ENCODE results near the gene GGN. TPM values are rescaled to one million over a fixed set of nuclear protein-coding genes. Genes with fewer than 3 reads are reported as not detected.

GGN gene
- total and polyA plus RNA-seq, 9 of the 15 experiments (the other 6 are each of a cell fraction or from before 2014, with no cell fraction given): 0.15 to 0.33 TPM; not detected in 7

DNA sequence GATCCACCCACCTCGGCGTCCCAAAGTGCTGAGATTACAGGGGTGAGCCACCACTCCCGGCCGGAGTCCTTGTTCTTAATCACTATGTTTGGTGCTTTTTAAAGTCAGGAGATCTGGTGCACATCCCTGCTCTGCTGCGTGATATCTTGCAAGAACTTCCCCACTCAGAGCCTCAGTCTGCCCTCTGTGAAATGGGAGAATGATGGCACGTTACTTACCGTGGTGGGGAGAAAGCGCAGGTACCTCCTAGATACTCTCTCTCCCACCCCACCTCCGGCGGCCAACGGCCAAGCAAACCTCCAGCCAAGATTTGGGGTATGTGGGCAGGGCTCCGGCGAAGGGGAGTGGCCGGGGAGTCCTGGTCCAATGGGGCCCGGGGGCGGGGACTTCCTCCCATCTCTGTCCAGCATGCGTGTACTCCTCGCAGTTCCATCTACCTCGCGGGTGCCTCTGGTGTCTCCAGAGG lies 45.5 kb upstream of the GGN start, which contains the start of gene RYR1 (continued):
- TF ChIP-seq RAD21 (CRISPR knock-in tag; conservative IDR thresholded peaks at IDR 0.05 in 1 of 2, IDR thresholded peaks at IDR 0.05 in 1 of 2): no peak
- TF ChIP-seq, protein P1, sequence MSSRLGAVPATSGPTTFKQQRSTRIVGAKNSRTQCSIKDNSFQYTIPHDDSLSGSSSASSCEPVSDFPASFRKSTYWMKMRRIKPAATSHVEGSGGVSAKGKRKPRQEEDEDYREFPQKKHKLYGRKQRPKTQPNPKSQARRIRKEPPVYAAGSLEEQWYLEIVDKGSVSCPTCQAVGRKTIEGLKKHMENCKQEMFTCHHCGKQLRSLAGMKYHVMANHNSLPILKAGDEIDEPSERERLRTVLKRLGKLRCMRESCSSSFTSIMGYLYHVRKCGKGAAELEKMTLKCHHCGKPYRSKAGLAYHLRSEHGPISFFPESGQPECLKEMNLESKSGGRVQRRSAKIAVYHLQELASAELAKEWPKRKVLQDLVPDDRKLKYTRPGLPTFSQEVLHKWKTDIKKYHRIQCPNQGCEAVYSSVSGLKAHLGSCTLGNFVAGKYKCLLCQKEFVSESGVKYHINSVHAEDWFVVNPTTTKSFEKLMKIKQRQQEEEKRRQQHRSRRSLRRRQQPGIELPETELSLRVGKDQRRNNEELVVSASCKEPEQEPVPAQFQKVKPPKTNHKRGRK (tag; IDR thresholded peaks at IDR 0.05): no peak
- no peak for TF ChIP-seq POLR3G (IDR thresholded peaks at IDR 0.05; ENCODE audit: extremely low read depth, insufficient read length, insufficient replicate concordance)
- peak; percentile 65 for TF ChIP-seq ZNF146 (CRISPR knock-in tag; IDR thresholded peaks at IDR 0.05; ENCODE audit: unreplicated experiment)
- TF ChIP-seq CBX1 (IDR thresholded peaks at IDR 0.05; ENCODE audit: low read depth): peak; percentile 84; the same call in 1 of the 2 replicates
- TF ChIP-seq, protein P2, sequence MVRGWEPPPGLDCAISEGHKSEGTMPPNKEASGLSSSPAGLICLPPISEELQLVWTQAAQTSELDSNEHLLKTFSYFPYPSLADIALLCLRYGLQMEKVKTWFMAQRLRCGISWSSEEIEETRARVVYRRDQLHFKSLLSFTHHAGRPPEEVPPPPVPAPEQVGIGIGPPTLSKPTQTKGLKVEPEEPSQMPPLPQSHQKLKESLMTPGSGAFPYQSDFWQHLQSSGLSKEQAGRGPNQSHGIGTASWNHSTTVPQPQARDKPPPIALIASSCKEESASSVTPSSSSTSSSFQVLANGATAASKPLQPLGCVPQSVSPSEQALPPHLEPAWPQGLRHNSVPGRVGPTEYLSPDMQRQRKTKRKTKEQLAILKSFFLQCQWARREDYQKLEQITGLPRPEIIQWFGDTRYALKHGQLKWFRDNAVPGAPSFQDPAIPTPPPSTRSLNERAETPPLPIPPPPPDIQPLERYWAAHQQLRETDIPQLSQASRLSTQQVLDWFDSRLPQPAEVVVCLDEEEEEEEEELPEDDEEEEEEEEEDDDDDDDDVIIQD (CRISPR knock-in tag; IDR thresholded peaks at IDR 0.05): no peak

DNA sequence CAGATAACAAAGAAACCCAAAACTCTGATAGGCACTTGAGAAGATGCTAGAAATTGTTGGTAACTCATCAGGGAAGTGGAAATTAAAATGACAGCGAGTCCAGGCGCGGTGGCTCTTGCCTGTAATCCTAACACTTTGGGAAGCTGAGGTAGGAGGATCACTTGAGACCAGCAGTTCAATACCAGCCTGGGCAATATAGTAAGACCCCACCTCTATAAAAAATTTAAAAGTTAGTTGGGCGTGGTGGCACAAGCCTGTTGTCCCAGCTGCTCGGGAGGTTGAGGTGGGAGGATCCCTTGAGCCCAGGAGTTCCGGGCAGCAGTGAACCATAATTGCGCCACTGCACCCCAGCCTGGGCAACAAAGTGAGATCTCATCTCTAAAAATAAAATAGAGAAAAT lies 43.1 kb upstream of the GGN start:
- Histone ChIP-seq H2AFZ (ENCODE audit: low read depth, low read length) (no peak overlapping the region), H3K79me2 (ENCODE audit: control insufficient read depth, insufficient read depth, low read length) (0 out of 3 replicates have a peak, but pooled peaks cover 6% of the 10 kb centered on the region), H3K9me1 (ENCODE audit: control insufficient read depth, insufficient read depth, low read length) (no peaks in the 10 kb centered on the region), H3K4me1 (replicated peaks in 1 of 2; ENCODE audit: control insufficient read depth in 2 of 2, insufficient read depth in 2 of 2, low read length in 2 of 2) (peaks cover 31 to 32% of the 10 kb centered on the region in 2 experiments), H3K4me2 (ENCODE audit: insufficient read depth, low read length) (no peak overlapping the region), H3K9me3 (replicated peaks; ENCODE audit: control insufficient read depth, insufficient read depth, low read depth, low read length) (no peaks in the 10 kb centered on the region), H4K20me1 (replicated peaks; ENCODE audit: control insufficient read depth, insufficient read depth, low read length) (no peaks in the 10 kb centered on the region), H3K36me3 (ENCODE audit: control insufficient read depth, insufficient read depth, low read length) (no peaks in the 10 kb centered on the region), H3K27ac (ENCODE audit: extremely low read depth, low read depth, low read length) (no peak overlapping the region), H3K4me3 (no peak overlapping the region), H3K9ac (ENCODE audit: insufficient read depth in 1 of 2, low read depth in 2 of 2, low read length in 2 of 2) (no peak overlapping the region), H3K27me3 (ENCODE audit: control insufficient read depth in 2 of 2, insufficient read depth in 2 of 2, low read length in 2 of 2) (no peaks in the 10 kb centered on the region)
- ATAC-seq: no peak
- DNase-seq (ENCODE audit: extremely low read depth in 1 of 4, low spot score in 3 of 4): no peak
- 56% methylated on average over 7 of the region's 7 CpGs for WGBS (ENCODE audit: insufficient coverage, low coverage, missing lambda C conversion rate)
- ChIA-PET CTCF (ENCODE audit: low intra/inter-chr PET ratio) (no interaction called here), POLR2A (interaction anchor here (0.5 kb wide), 1 partner anchor 14 kb away, joined by 3 read pairs; no protein-coding TSS in a partner anchor)
- BruUV-seq (replicated peaks): no TSS peak
- intact Hi-C loops (cut with micrococcal nuclease) (no loop called here), in situ Hi-C loops (cut with MboI) (no loop called here)
- FAIRE-seq: no peak
- TF ChIP-seq GTF2A2 (tag; IDR thresholded peaks at IDR 0.05) (no peak), GABPB2 (CRISPR knock-in tag; conservative IDR thresholded peaks at IDR 0.05) (no peak), SMARCE1 (IDR thresholded peaks at IDR 0.05) (no peak), ZNF121 (CRISPR knock-in tag; conservative IDR thresholded peaks at IDR 0.05) (0 out of 2 replicates have a peak, but pooled peaks have one; percentile 14), ZBTB8A (IDR thresholded peaks at IDR 0.05; ENCODE audit: partially characterized antibody) (no peak), PHF8 (IDR thresholded peaks at IDR 0.05; ENCODE audit: borderline replicate concordance, low read length) (no peak)
- TF ChIP-seq, protein P3, sequence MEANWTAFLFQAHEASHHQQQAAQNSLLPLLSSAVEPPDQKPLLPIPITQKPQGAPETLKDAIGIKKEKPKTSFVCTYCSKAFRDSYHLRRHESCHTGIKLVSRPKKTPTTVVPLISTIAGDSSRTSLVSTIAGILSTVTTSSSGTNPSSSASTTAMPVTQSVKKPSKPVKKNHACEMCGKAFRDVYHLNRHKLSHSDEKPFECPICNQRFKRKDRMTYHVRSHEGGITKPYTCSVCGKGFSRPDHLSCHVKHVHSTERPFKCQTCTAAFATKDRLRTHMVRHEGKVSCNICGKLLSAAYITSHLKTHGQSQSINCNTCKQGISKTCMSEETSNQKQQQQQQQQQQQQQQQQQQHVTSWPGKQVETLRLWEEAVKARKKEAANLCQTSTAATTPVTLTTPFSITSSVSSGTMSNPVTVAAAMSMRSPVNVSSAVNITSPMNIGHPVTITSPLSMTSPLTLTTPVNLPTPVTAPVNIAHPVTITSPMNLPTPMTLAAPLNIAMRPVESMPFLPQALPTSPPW (CRISPR knock-in tag; IDR thresholded peaks at IDR 0.05): no peak

Measured in K562 (cell line).